Activated CD4-positive, CD25-positive, alpha-beta regulatory T cell treated with anti-CD3 and anti-CD28 coated beads, Interleukin-2, amount 50 U/mL, for 16 hours (primary cell): ENCODE measurements around the gene ST6GAL1.
"Not testable (repeated sequence)": the region's sequence is repeated elsewhere in the genome, so short reads cannot be mapped to it uniquely, and the experiment has no call there.

Source experiments
- DNase-seq: peaks from one replicate; pipeline ENCODE4 v3.0.0-alpha.2; 2020; ENCODE audit warnings: low read depth, low spot score

ST6GAL1 gene

GRCh38 chr3:187046033-187046432, 115.7 kb downstream of the ST6GAL1 start:
- DNase-seq, result no peak

GRCh38 chr3:187049462-187050101, 119.3 kb downstream of the ST6GAL1 start:
- DNase-seq, result no peak

DNA sequence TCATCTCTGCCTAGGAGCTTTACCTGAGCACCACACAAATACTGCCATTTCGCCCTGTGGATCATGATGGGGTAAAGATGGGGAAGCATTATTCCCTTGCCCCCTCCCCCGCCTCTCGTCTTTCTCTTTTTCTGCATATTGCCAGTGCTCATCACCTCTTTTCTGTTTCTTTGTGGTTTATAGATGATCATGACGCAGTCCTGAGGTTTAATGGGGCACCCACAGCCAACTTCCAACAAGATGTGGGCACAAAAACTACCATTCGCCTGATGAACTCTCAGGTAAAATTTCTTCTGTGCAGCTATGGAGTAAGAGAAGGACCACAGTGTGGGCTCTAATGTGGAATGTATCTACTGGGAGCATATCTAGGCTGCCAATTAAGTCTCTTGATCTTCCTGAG, 120.7 kb downstream of the ST6GAL1 start:
- no peak for DNase-seq

DNA sequence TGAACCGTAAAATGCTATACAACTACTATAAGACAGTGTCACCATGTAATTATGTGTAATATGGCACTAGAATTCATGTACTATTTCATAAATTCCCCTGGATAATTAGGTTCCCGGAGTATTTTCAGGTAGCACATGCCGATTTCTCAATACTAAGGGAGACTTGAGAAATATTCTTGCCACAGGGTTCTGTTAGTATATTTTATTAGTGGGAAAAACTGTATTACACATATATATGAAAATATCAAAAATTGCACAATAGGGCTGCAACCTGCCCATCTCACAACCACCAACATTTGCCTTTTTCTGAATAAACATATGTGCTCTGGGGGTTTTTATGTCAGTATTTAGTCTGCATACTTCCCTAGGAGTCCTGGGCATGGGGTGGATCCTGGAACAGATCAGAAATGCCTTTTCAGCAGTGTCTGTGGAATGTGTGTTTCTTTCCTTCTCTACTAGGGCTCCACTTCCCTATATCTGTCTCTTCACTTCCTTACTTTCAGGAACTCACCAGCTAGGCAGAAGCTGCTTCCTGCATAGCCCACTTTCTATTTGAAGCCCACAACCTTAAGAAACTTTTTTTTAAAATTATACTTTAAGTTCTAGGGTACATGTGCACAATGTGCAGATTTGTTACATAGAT, 121.5 kb downstream of the ST6GAL1 start:
- DNase-seq, result no peak

DNA sequence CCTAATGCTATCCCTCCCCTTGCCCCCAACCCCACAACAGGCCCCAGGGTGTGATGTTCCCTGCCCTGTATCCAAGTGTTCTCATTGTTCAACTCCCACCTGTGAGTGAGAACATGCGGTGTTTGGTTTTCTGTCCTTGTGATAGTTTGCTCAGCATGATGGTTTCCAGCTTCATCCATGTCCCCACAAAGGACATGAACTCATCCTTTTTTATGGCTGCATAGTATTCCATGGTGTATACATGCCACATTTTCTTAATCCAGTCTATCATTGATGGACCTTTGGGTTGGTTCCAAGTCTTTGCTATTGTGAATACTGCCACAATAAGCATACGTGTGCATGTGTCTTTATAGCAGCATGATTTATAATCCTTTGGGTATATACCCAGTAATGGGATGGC, 122.1 kb downstream of the ST6GAL1 start:
- not testable (repeated sequence) for DNase-seq

DNA sequence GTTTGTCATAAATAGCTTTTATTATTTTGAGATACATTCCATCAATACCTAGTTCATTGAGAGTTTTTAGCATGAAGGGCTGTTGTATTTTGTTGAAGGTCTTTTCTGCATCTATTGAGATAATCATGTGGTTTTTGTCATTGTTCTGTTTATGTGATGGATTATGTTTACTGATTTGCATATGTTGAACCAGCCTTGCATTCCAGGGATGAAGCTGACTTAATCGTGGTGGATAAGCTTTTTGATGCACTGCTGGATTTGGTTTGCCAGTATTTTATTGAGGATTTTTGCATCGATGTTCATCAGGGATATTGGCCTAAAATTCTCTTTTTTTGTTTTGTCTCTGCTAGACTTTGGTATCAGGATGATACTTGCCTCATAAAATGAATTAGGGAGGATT, 124.1 kb downstream of the ST6GAL1 start:
- not testable (repeated sequence) for DNase-seq

- DNase-seq, result not testable (repeated sequence)
These were observed 127.5 kb downstream of the ST6GAL1 start for GRCh38 chr3:187057803-187058202.

DNA sequence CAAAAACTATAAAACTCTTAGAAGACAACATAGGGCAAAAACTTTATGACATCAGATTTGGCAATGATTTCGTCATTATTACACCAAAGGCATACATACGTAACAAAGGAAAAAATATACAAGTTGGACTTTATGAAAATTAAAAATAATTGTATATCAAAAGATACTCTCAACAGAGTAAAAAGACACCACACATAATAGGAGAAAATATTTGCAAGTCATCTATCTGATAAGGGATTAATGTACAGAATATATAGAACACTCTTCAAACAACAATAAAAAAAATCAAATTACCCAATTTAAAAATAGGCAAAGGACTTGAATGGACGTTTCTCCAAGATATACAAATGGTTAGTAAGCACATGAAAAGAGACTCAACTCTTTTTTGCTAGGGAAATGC, 131.4 kb downstream of the ST6GAL1 start:
- DNase-seq, result no peak

GRCh38 chr3:187062526-187063177, 132.3 kb downstream of the ST6GAL1 start:
- no peak for DNase-seq

DNA sequence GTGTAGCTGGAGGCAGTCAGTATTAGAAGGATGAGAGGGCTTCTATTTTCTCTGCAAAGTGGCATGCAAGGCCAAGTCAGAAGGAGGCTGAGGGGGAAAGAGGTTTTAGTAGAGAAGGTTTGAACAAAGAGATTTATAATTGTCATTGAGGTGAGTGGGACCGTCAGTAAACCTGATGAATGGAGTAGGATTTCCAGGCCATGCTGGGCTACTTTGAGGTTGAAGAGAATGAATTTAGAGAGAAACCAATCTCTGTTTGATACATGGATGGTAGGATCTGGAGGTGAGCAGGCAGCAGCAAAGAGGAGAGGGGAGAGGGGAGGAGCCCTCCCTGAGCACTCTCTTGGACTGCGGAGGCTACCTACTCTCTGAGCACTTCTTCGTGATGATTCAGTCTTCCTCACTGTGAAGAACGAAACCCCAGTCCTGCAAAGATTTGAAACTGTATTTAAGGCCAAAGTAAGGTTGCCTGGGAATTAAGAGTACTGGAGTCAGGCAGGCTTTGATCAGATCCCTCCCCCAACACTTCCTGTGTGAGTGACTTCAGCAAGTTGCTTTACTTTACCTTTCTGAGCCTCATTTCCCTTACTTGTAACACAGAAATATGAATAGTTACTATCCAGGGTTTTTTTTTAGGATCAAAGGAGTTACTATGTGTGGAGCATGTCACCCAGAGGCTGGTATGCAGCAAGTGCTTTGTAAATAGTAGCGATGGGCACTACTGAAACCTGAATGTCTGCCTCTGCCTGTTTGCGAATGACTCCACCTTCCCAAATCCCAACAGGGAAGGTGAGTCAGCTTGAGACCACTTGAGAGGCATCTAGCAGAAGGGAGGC, 133.2 kb downstream of the ST6GAL1 start:
- no peak for DNase-seq

DNA sequence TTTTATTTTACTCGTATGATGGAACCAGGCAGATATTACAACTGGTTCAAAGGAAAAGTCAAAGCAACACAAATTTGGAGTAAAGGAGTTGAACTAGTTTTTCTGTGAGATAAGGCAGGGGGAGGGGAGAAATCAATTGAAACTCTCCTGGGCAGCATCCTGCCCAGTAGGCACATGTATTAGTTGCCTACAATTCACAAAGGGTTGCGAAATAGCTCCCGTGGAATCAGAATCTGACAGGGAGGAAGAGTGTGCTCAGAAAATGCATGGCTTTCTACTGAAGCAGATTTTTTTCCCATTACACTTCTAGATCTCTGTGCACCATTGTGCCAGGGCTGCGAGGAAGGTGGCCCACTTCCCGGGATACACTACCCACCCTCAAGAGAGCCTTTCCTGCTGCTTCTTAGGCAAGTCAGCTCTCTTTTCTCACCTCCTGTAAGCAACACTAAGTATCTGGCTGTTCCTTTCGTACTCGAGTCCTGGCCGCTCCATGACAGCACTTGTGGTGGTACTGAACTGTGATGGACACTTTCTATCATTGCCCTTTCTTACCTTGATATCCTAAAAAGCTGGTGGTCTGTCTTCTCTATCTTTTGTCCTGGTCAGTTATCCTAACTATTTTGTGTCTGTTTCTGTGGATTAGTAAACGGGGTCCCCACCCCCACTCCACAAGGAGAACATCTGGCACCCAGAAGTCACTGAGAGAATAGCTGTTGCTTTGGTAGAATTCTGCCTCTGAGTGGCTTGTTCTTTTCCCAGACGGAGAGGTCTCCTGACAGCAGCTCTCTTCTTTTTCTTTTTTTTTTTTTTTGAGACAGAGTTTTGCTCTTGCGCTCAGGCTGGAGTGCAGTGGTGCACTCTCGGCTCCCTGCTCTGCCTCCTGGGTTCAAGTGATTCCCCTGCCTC, 134.1 kb downstream of the ST6GAL1 start:
- DNase-seq, result no peak

- DNase-seq, result peak; percentile 23
These were observed 136.1 kb downstream of the ST6GAL1 start for GRCh38 chr3:187066228-187066995.

DNA sequence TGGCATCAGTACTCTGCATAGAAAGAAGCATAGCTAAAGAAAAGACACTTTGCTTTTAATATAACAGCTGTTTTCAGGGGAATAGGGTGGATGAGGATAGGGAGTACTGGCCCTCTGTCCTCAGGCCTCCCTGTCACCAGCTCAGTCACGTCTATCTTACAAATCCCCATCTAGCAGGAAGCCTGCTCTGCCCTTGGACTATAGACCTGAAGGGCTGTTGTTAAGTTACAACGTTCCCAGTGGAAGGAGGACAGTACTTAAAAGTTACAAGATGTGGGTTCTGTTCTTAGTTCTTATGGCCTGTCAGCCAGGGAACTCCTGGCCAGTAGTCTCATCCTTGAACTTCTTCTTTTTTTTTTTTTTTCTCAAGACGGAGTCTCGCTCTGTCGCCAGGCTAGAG, 138.5 kb downstream of the ST6GAL1 start:
- DNase-seq, result no peak

DNA sequence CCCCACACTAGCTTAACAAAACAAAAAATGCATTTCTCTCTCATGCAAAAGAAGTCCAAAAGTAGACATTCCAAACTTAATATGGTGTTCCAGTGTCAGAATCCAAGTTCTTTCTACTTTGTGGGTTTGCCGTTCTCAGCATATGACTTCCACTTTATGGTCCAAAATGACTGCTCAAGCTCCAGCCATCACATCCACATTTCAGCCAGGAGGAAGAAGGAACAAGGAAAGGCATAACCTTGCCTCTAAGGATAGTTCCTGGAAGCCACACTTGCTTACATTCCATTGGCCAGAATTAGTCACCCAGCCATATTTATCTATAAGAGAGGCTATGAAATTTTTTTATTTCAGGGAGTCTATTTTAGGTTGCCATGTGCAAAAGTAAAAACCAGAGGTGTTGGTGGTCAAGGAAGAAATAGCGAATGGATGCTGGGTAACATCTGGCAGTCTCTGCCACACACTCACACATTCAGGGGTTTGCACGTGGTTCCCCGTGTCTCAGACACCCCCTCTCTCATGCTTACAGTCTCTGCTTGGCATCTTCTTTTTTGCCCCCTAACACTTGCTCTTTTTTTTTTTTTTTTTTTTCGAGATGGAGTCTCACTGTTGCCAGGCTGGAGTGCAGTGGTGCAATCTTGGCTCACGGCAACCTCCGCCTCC, 139.7 kb downstream of the ST6GAL1 start:
- no peak for DNase-seq

DNA sequence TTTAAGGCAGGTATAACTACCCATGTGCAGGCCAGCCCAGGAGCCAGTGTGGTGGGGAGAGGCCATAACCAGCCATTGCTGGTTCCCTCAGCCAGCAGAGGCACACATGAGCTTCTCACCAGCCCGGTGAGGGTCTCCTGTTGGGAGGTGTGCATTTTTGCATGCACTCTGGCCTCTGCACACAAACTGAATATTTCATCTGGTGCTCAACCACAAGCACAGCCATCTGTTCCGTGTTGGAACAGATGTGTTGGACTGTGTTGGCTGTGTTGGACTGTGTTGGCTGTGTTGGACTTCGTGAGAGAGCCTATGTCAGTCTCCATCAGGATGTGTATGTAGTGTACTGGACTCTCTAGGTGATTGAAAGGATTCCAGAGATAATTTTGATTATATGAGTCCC, 141.8 kb downstream of the ST6GAL1 start:
- no peak for DNase-seq

- DNase-seq, result no peak
These were observed 142.2 kb downstream of the ST6GAL1 start for GRCh38 chr3:187072511-187072910.

DNA sequence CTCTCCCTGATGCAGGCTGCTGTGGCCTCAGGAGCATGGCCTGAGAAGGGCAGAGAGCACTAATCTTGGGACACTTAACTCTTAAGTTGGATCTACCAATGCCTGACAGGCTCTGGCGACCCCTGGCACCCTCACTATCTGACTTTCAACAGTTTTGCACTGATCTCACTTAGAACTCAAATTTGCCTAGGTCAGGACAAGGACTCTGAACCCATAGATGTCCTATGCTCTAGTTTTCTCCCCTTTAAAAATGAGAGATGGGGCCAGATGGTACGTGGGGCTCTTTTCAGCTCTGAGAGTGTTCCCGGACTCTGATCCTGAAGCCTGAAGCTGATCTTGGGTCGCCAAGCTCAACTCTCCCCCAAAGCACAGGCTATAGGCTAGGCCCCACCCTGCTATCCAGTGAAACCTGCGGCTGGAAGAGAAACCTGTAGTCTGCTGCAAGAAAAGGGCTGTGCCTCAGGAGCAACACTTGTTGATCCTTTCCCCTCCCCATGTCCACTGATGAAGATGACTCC, 143.3 kb downstream of the ST6GAL1 start:
- no peak for DNase-seq

GRCh38 chr3:187074846-187075245, 144.5 kb downstream of the ST6GAL1 start:
- DNase-seq, result no peak

DNA sequence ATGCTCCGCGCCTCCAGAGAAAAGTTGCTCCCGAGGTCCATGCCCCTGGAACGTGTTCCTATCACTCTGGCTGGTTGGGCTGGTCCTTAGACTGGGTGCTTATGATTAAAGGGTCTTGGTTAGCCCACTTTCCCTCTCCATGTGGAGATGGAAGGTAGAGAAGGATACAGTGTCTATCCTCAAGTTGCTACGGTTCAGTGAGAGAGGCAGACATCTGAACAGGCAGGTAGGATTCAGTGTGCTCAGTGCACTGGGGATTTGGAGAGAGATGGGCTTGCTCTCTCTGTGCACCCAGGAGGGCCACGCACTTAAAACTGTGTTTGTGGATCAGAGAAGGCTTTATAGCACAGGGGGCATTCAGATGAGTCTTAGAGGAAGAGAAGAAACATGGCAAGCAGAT, 146.0 kb downstream of the ST6GAL1 start:
- no peak for DNase-seq

DNA sequence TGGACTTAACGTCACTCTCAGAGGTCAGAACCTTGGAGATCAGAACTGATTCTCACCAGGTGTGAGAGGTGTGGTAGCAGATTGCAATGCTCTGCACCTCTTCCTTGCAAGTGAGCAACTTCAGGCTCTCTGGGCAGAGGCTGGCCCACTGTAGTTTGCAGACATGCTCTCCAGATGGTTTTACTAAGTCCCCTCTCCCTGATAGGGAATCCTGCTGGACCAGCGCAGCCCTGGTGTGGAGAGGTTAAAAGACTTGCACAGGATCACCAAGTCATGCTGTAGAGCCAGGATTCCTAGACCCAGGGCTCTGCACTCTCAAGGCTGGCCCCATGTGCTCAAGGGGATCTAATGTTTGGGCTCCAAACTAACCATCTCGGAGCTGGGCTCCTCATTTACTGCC, 146.8 kb downstream of the ST6GAL1 start:
- DNase-seq, result no peak
